H1 (cell line): ENCODE measurements around the gene TARS2. TPM values are rescaled to one million over a fixed set of nuclear protein-coding genes. Genes with fewer than 3 reads are reported as not detected.

Source experiments
- CTCF ChIA-PET: fragments of 300-600 bp; sonication (Branson Sonifier 250); formaldehyde crosslinking; loops from one replicate; lab custom pipeline; 2021; ENCODE audit not compliant: partially characterized antibody; lab: Charles Lee
- POLR2A ChIA-PET: fragments of 300-600 bp; sonication (Branson Sonifier 250); formaldehyde crosslinking; loops from one replicate; lab custom pipeline; 2021; ENCODE audit warnings: inconsistent platforms; ENCODE audit not compliant: partially characterized antibody; lab: Charles Lee
- DNase-seq, 2 experiments: peaks; one replicate each; pipeline versions ENCODE4 v3.0.0 to v3.0.0-alpha.2; 2010 to 2022; ENCODE audit warnings: low spot score in 2 of 2, low read depth in 1 of 2, mixed read lengths in 1 of 2
- FAIRE-seq: peaks from 2 replicates; lab custom pipeline; 2011; peaks lifted over from hg19 to GRCh38; lab: Jason Lieb, UNC
- H2AFZ ChIP-seq: 2 replicates; pipeline ENCODE4 v1.8.1; 2012; ENCODE audit warnings: low read length, inconsistent platforms
- H2AK5ac ChIP-seq: 2 replicates; pipeline ENCODE4 v1.6.1; 2013; ENCODE audit warnings: low read depth, low read length
- H2BK120ac ChIP-seq: replicated peaks from 2 replicates; pipeline ENCODE3; 2013; ENCODE audit warnings: low read depth, low read length, inconsistent platforms
- H2BK12ac ChIP-seq: 2 replicates; pipeline ENCODE4 v1.6.1; 2013; ENCODE audit warnings: low read depth, low read length
- H2BK15ac ChIP-seq: 2 replicates; pipeline ENCODE4 v1.6.1; 2013; ENCODE audit warnings: low read length
- H2BK20ac ChIP-seq: 2 replicates; pipeline ENCODE4 v1.6.1; 2013; ENCODE audit warnings: low read length
- H2BK5ac ChIP-seq: 2 replicates; pipeline ENCODE4 v1.6.1; 2013; ENCODE audit warnings: low read depth, low read length
- H3K14ac ChIP-seq: 2 replicates; pipeline ENCODE4 v1.6.1; 2013; ENCODE audit warnings: inconsistent platforms; ENCODE audit not compliant: insufficient read length
- H3K18ac ChIP-seq: 2 replicates; pipeline ENCODE4 v1.6.1; 2013; ENCODE audit warnings: low read length; ENCODE audit errors: extremely low read depth
- H3K23ac ChIP-seq: 2 replicates; pipeline ENCODE4 v1.6.1; 2013; ENCODE audit warnings: inconsistent platforms; ENCODE audit not compliant: insufficient read length
- H3K23me2 ChIP-seq: 2 replicates; pipeline ENCODE4 v1.6.1; 2013; ENCODE audit warnings: low read depth, low read length
- H3K27ac ChIP-seq: 2 replicates; pipeline ENCODE4 v1.6.1; 2011; ENCODE audit warnings: low read depth, low read length, inconsistent platforms
- H3K27me3 ChIP-seq, 4 experiments: replicated peaks in 1 of 4; 1 replicate in 1 of 4; 2 replicates in 3 of 4; pipeline versions ENCODE4 v1.6.1 to v1.8.1; 2011 to 2013; ENCODE audit warnings: low read length in 3 of 4, mild to moderate bottlenecking in 3 of 4, inconsistent platforms in 2 of 4, mixed read lengths in 2 of 4, moderate library complexity in 1 of 4; ENCODE audit not compliant: control insufficient read depth in 3 of 4, insufficient read depth in 3 of 4; ENCODE audit errors: extremely low read depth in 1 of 4
- H3K36me3 ChIP-seq, 4 experiments: 2 replicates each; pipeline versions ENCODE4 v1.6.1 to v1.8.1; 2011 to 2013; ENCODE audit warnings: mild to moderate bottlenecking in 4 of 4, low read length in 3 of 4, moderate library complexity in 2 of 4, control low read depth in 1 of 4, inconsistent platforms in 1 of 4; ENCODE audit not compliant: insufficient read depth in 4 of 4, control insufficient read depth in 2 of 4
- H3K4ac ChIP-seq: replicated peaks from 2 replicates; pipeline ENCODE3; 2013; ENCODE audit warnings: low read length, low read depth, mixed read lengths, inconsistent platforms; ENCODE audit not compliant: insufficient read length
- H3K4me1 ChIP-seq, 4 experiments: replicated peaks in 1 of 4; 1 replicate in 1 of 4; 2 replicates in 3 of 4; pipeline versions ENCODE4 v1.6.1 to v1.8.1; 2011 to 2013; ENCODE audit warnings: low read length in 3 of 4, inconsistent platforms in 2 of 4, mixed read lengths in 1 of 4; ENCODE audit not compliant: insufficient read depth in 4 of 4, control insufficient read depth in 3 of 4
- H3K4me2 ChIP-seq, 2 experiments: 2 replicates each; pipeline versions ENCODE4 v1.6.1 to v1.8.1; 2011 to 2013; ENCODE audit warnings: low read depth in 2 of 2, low read length in 2 of 2, control low read depth in 1 of 2, inconsistent platforms in 1 of 2, mild to moderate bottlenecking in 1 of 2; ENCODE audit not compliant: insufficient read depth in 1 of 2
- H3K4me3 ChIP-seq, 4 experiments: fragments of 200-600, 300-600 bp in 1 of 4; sonication (generic), shearing (Covaris generic), sonication (Bioruptor Twin) in 1 of 4; 2 replicates each; pipeline versions ENCODE4 v1.5.1 to v1.8.1; 2011 to 2016; ENCODE audit warnings: low read length in 4 of 4, low read depth in 3 of 4, control low read depth in 2 of 4, inconsistent platforms in 2 of 4, mild to moderate bottlenecking in 2 of 4, mixed read lengths in 1 of 4, moderate library complexity in 1 of 4; ENCODE audit not compliant: insufficient read depth in 2 of 4; ENCODE audit errors: extremely low read depth in 1 of 4
- H3K56ac ChIP-seq: replicated peaks from 2 replicates; pipeline ENCODE3; 2013; ENCODE audit warnings: low read depth, mild to moderate bottlenecking, mixed read lengths, low read length, inconsistent platforms; ENCODE audit not compliant: insufficient read length
- H3K79me1 ChIP-seq: 2 replicates; pipeline ENCODE4 v1.6.1; 2013; ENCODE audit warnings: low read depth, low read length, control low read depth
- H3K79me2 ChIP-seq, 2 experiments: 2 replicates each; pipeline versions ENCODE4 v1.6.1 to v1.8.1; 2012 to 2013; ENCODE audit warnings: low read length in 2 of 2, mild to moderate bottlenecking in 2 of 2, inconsistent platforms in 1 of 2; ENCODE audit not compliant: insufficient read depth in 2 of 2, control insufficient read depth in 1 of 2
- H3K9ac ChIP-seq, 4 experiments: replicated peaks in 1 of 4; 1 replicate in 1 of 4; 2 replicates in 3 of 4; pipeline versions ENCODE4 v1.6.1 to v1.8.1; 2011 to 2013; ENCODE audit warnings: low read depth in 3 of 4, low read length in 3 of 4, control low read depth in 2 of 4, mild to moderate bottlenecking in 2 of 4, moderate library complexity in 2 of 4, inconsistent platforms in 1 of 4; ENCODE audit errors: extremely low read depth in 1 of 4
- H3K9me3 ChIP-seq, 2 experiments: 2 replicates each; pipeline versions ENCODE4 v1.6.1 to v1.8.1; 2012 to 2013; ENCODE audit warnings: mild to moderate bottlenecking in 2 of 2, moderate library complexity in 2 of 2, control low read depth in 1 of 2, inconsistent platforms in 1 of 2, low read depth in 1 of 2, low read length in 1 of 2, mixed read lengths in 1 of 2; ENCODE audit not compliant: insufficient read depth in 2 of 2
- H4K20me1 ChIP-seq, 2 experiments: replicated peaks in 1 of 2; 2 replicates each; pipeline versions ENCODE3 to v1.8.1; 2011 to 2013; ENCODE audit warnings: inconsistent platforms in 2 of 2, low read length in 2 of 2, mild to moderate bottlenecking in 1 of 2; ENCODE audit not compliant: insufficient read depth in 2 of 2, control insufficient read depth in 1 of 2
- H4K5ac ChIP-seq: 2 replicates; pipeline ENCODE4 v1.6.1; 2013; ENCODE audit warnings: low read length, low read depth, mixed read lengths, inconsistent platforms; ENCODE audit not compliant: insufficient read length
- H4K8ac ChIP-seq: 2 replicates; pipeline ENCODE4 v1.8.0; 2013; ENCODE audit warnings: mild to moderate bottlenecking, moderate library complexity, low read length, inconsistent platforms; ENCODE audit not compliant: insufficient read depth; ENCODE audit errors: extremely low read depth
- H4K91ac ChIP-seq: replicated peaks from 2 replicates; pipeline ENCODE3; 2013; ENCODE audit warnings: low read length, mixed read lengths, inconsistent platforms; ENCODE audit not compliant: insufficient read length
- BRCA1 ChIP-seq: IDR thresholded peaks from 2 replicates; pipeline ENCODE4 v1.6.1; 2012; ENCODE audit warnings: low read depth, low read length, improper control_type of control experiment
- CHD1 ChIP-seq: IDR thresholded peaks from 2 replicates; pipeline ENCODE4 v1.6.1; 2012; ENCODE audit warnings: low read depth, low read length, improper control_type of control experiment
- FOSL1 ChIP-seq: IDR thresholded peaks from 2 replicates; pipeline ENCODE4 v1.6.1; 2011; ENCODE audit warnings: mild to moderate bottlenecking, low read depth, low read length, moderate library complexity; ENCODE audit not compliant: insufficient read depth
- JUND ChIP-seq: IDR thresholded peaks from 2 replicates; pipeline ENCODE4 v1.6.1; 2011; ENCODE audit warnings: mild to moderate bottlenecking, improper control_type of control experiment, low read length
- MAX ChIP-seq: IDR thresholded peaks from 2 replicates; pipeline ENCODE4 v1.6.1; 2012; ENCODE audit warnings: inconsistent platforms
- POLR2A ChIP-seq, 2 experiments: IDR thresholded peaks; 1 replicate in 1 of 2; 2 replicates in 1 of 2; pipeline ENCODE4 v1.6.1; 2011; ENCODE audit warnings: low read depth in 2 of 2, low read length in 2 of 2, mild to moderate bottlenecking in 2 of 2; ENCODE audit errors: control extremely low read depth in 1 of 2
- RNF2 ChIP-seq: fragments of 200-900, 300-1000 bp; sonication (generic); IDR thresholded peaks from 2 replicates; pipeline ENCODE4 v1.7.1; 2016; ENCODE audit warnings: borderline replicate concordance, low read depth, mild to moderate bottlenecking, antibody characterized with exemption, low read length; ENCODE audit not compliant: poor library complexity, severe bottlenecking; ENCODE audit errors: missing control alignments
- SIRT6 ChIP-seq: IDR thresholded peaks from one replicate; pipeline ENCODE4 v1.7.1; 2012; ENCODE audit warnings: low read length, inconsistent platforms
- SIX5 ChIP-seq: IDR thresholded peaks from 2 replicates; pipeline ENCODE4 v1.6.1; 2011; ENCODE audit warnings: mild to moderate bottlenecking, low read depth, low read length
- YY1 ChIP-seq: IDR thresholded peaks from 2 replicates; pipeline ENCODE4 v1.6.1; 2011; ENCODE audit warnings: low read depth, mild to moderate bottlenecking, low read length
- ZNF274 ChIP-seq: IDR thresholded peaks from 2 replicates; pipeline ENCODE4 v1.7.0; 2012; ENCODE audit warnings: low read length, borderline replicate concordance; ENCODE audit errors: extremely low read depth
- WGBS, 2 experiments: shearing (Covaris generic) in 1 of 2; methylation state at CpG; one replicate each; pipeline versions ENCODE4 v1.1.6 to v1.1.7; 2013 to 2015; ENCODE audit warnings: low lambda C conversion rate in 2 of 2, mixed read lengths in 2 of 2, inconsistent platforms in 1 of 2, low coverage in 1 of 2, missing lambda C conversion rate in 1 of 2; ENCODE audit not compliant: insufficient replicate concordance in 2 of 2, insufficient coverage in 1 of 2, insufficient read length in 1 of 2; ENCODE audit errors: extremely low coverage in 1 of 2, missing lambda C conversion rate in 1 of 2; 5-methylcytosine and 5-hydroxymethylcytosine counted together
- polyA plus RNA-seq, 7 experiments: library from polyadenylated mRNA; depleted of rRNA in 3 of 7; stranded (reverse) in 5 of 7; unstranded in 2 of 7; fragments of >200 nt in 5 of 7; fragments of 200-250 nt in 2 of 7; gene quantifications; 1 replicate in 5 of 7; 2 replicates in 1 of 7; 4 replicates in 1 of 7; pipeline versions ENCODE4 v1.2.1 to v1.2.3, GENCODE V29; 2011 to 2013; ENCODE audit warnings: missing spikeins in 2 of 7, mixed read lengths in 2 of 7
- total RNA-seq: library from RNA; stranded (reverse); fragmentation: NEBNext Ultra II Directional; extraction: Animal tissue kit (Norgen Biotek cat#: 25700); gene quantifications from 2 replicates; pipeline ENCODE4 v1.2.1, GENCODE V29; 2021

The TARS2 gene
- total and polyA plus RNA-seq, 2 of the 8 experiments (the other 6 are each of a cell fraction or from before 2014, with no cell fraction given) = 38.9 to 39.1 TPM

DNA sequence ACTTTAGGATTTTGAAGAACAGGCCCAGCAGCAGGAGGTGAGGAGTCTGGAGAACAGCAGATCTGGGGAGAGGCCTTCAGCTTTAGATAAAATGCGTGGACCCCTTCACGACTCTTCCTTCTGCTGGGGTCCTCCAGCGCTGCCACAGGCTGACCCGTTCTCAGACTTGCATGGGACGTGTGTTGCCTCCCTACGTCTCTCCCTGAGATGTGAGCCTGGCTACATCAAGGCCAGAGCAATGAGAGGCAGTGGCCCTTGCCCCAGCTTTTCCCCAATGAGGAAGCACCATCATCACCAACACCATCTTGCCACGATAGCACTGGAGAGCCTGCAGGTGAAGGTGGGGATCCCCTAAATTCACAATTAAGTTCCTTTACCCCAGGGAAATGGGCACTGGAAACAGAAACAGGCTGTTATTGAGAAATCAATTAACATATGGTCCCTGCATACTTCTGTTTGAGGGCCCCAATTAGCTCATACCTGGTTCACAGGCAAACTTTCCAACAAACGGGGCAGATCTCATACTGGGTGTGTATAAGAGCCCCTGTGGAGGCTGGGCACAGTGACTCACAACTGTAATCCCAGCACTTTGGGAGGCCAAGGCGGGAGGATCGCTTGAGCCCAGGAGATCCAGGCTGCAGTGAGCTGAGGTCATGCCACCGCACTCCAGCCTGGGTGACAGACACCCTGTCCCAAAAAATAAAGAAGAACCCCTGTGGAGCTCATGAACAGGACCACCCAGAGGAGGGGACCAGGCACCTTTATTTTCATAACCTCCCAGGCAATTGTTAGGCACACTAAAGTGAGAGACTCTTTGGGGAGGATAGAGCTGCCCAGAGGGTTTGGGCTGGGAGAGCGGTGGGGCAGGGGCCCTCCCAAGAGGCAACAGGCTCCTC, 49.9 kb downstream of the TARS2 start:
- Histone ChIP-seq H2BK20ac (no peak overlapping the region), H3K27me3 (no peaks in the 10 kb centered on the region), H3K4me3 (no peak overlapping the region), H3K4me2 (no peak overlapping the region), H2BK120ac (no peak overlapping the region), H3K14ac (no peak overlapping the region), H4K20me1 (no peaks in the 10 kb centered on the region), H4K5ac (no peak overlapping the region), H3K27ac (no peak overlapping the region), H3K23ac (no peak overlapping the region), H3K4ac (no peak overlapping the region), H3K56ac (no peak overlapping the region), H2AK5ac (no peak overlapping the region), H3K9ac (no peak overlapping the region), H2BK12ac (0 out of 2 replicates have a peak overlapping the region, but pooled peaks have one; percentile 30), H3K4me1 (peaks cover 0 to 8% (median 3%) of the 10 kb centered on the region in 4 experiments; a peak in 6 of 7 replicates), H2AFZ (peak overlapping the region; percentile 16; the same call in 1 of the 2 replicates), H2BK5ac (peak overlapping the region; percentile 35; the same call in 1 of the 2 replicates), H4K91ac (peak overlapping the region; percentile 34), H3K79me2 (no peaks in the 10 kb centered on the region), H3K18ac (no peak overlapping the region; the same call in 1 of the 2 replicates), H4K8ac (peak overlapping the region; percentile 60; the same call in 1 of the 2 replicates), H3K79me1 (no peaks in the 10 kb centered on the region), H3K36me3 (no peaks in the 10 kb centered on the region), H3K23me2 (no peaks in the 10 kb centered on the region), H2BK15ac (no peak overlapping the region), H3K9me3 (no peaks in the 10 kb centered on the region)
- no peak for FAIRE-seq
- 90% methylated on average over 11 of the region's 12 CpGs; no CpG with 5 or more reads in 1 of the 2 experiments for WGBS, 2 experiments
- ChIA-PET POLR2A (interaction anchor here (0.9 to 6.7 kb wide), 9 partner anchors 13 to 275 kb away, joined by 3 to 39 read pairs (median 4); partner anchors contain the start of genes ADAMTSL4 and MCL1), CTCF (interaction anchor here (1.1 to 14.2 kb wide), 12 partner anchors 8 to 271 kb away, joined by 3 to 253 read pairs (median 6); partner anchors contain the start of genes ADAMTSL4, CTSK, ECM1 and FALEC)
- no peak for DNase-seq
- TF ChIP-seq ZNF274 = no peak
- no peak for TF ChIP-seq BRCA1
- TF ChIP-seq FOSL1 = no peak
- TF ChIP-seq CHD1 = no peak
- no peak for TF ChIP-seq SIX5
- TF ChIP-seq RNF2 = no peak
- no peak for TF ChIP-seq POLR2A (IDR thresholded peaks at IDR 0.05; ENCODE audit: control extremely low read depth in 1 of 2, low read depth in 2 of 2, low read length in 2 of 2)
- no peak for TF ChIP-seq MAX
- TF ChIP-seq JUND = no peak
- no peak for TF ChIP-seq SIRT6
- TF ChIP-seq YY1 = no peak
